Mesothelial cell of epicardium (in vitro differentiated cells): ENCODE measurements around the gene CAMTA1. TPM values are rescaled to one million over a fixed set of nuclear protein-coding genes. Genes with fewer than 3 reads are reported as not detected.
A peak's percentile ranks its signal among the peaks of the same experiment; 100 is the strongest.

Experiments used
- DNase-seq, 2 experiments: peaks; one replicate each; pipeline ENCODE4 v3.0.0; 2021; ENCODE audit warnings: low spot score in 2 of 2; ENCODE audit not compliant: unreplicated experiment in 2 of 2
- H3K27ac Mint-ChIP-seq: 2 replicates; pipeline ENCODE4 v1.8.0; 2021; ENCODE audit warnings: mixed read lengths
- H3K27me3 Mint-ChIP-seq: 2 replicates; pipeline ENCODE4 v1.8.0; 2021; ENCODE audit warnings: low read depth, mixed read lengths
- H3K36me3 Mint-ChIP-seq: 2 replicates; pipeline ENCODE4 v1.8.0; 2021; ENCODE audit warnings: mixed read lengths
- H3K4me1 Mint-ChIP-seq: 2 replicates; pipeline ENCODE4 v1.8.0; 2021; ENCODE audit warnings: mixed read lengths
- H3K4me3 Mint-ChIP-seq: 2 replicates; pipeline ENCODE4 v1.8.0; 2021; ENCODE audit warnings: mild to moderate bottlenecking, moderate library complexity, mixed read lengths
- H3K9me3 Mint-ChIP-seq: 2 replicates; pipeline ENCODE4 v1.8.0; 2021; ENCODE audit warnings: mixed read lengths
- CTCF ChIP-seq: fragments of 200-600 bp; sonication (generic); IDR thresholded peaks from one replicate; pipeline ENCODE4 v1.5.0; 2021; ENCODE audit warnings: antibody characterized with exemption; ENCODE audit not compliant: unreplicated experiment
- total RNA-seq: library from RNA; stranded (reverse); gene quantifications from 3 replicates; pipeline ENCODE4 v1.2.1, GENCODE V29; 2021

CAMTA1 gene
- total RNA-seq, 1 donor from 2014 or later: 70.4 TPM

- Mint-ChIP-seq H3K27ac (peak overlapping the region; percentile 66), H3K27me3 (peaks cover 10% of the 10 kb centered on the region), H3K9me3 (peaks cover 21% of the 10 kb centered on the region), H3K4me3 (no peak overlapping the region), H3K36me3 (peaks cover 7% of the 10 kb centered on the region), H3K4me1 (peaks cover 32% of the 10 kb centered on the region)
- peak in 1 of 2 experiments; percentile 37 for DNase-seq
- TF ChIP-seq CTCF: no peak
These were observed 515.8 kb downstream of the CAMTA1 start for GRCh38 chr1:7300893-7301663.

- peak in 1 of 2 experiments; percentile 37 for DNase-seq
- H3K9me3 Mint-ChIP-seq: peaks cover 22% of the 10 kb centered on the region
- peaks cover 7% of the 10 kb centered on the region for H3K27me3 Mint-ChIP-seq
- H3K27ac Mint-ChIP-seq: no peak overlapping the region
- peaks cover 32% of the 10 kb centered on the region for H3K4me1 Mint-ChIP-seq
- peaks cover 4% of the 10 kb centered on the region for H3K36me3 Mint-ChIP-seq
- no peak overlapping the region for H3K4me3 Mint-ChIP-seq
- TF ChIP-seq CTCF: no peak
These were observed 516.4 kb downstream of the CAMTA1 start for GRCh38 chr1:7301664-7301981.

- peak in 1 of 2 experiments; percentile 29 for DNase-seq
- TF ChIP-seq CTCF: no peak
- Mint-ChIP-seq H3K9me3 (peaks cover 18% of the 10 kb centered on the region), H3K4me1 (peaks cover 32% of the 10 kb centered on the region), H3K4me3 (no peak overlapping the region), H3K27me3 (peaks cover 7% of the 10 kb centered on the region), H3K27ac (no peak overlapping the region), H3K36me3 (peaks cover 2% of the 10 kb centered on the region)
These were observed 516.9 kb downstream of the CAMTA1 start for GRCh38 chr1:7302126-7302525.

- no peak for DNase-seq
- Mint-ChIP-seq H3K4me1 (peaks cover 32% of the 10 kb centered on the region), H3K4me3 (no peak overlapping the region), H3K9me3 (peaks cover 19% of the 10 kb centered on the region), H3K36me3 (peaks cover 2% of the 10 kb centered on the region), H3K27ac (no peak overlapping the region), H3K27me3 (peaks cover 7% of the 10 kb centered on the region)
- TF ChIP-seq CTCF: no peak
These were observed 517.6 kb downstream of the CAMTA1 start for GRCh38 chr1:7302873-7303272.

GRCh38 chr1:7303554-7304317, 518.5 kb downstream of the CAMTA1 start:
- no peak for TF ChIP-seq CTCF
- no peak overlapping the region for H3K27ac Mint-ChIP-seq
- H3K4me3 Mint-ChIP-seq: no peak overlapping the region
- H3K9me3 Mint-ChIP-seq: peaks cover 28% of the 10 kb centered on the region
- H3K4me1 Mint-ChIP-seq: peaks cover 32% of the 10 kb centered on the region
- H3K36me3 Mint-ChIP-seq: peaks cover 2% of the 10 kb centered on the region
- peaks cover 6% of the 10 kb centered on the region for H3K27me3 Mint-ChIP-seq
- no peak for DNase-seq
